IMR-90 (cell line): ENCODE data around the gene MAN1C1.

Source experiments
- CHD1 ChIP-seq: IDR thresholded peaks from 2 replicates; pipeline ENCODE4 v1.6.1; 2012; ENCODE audit warnings: low read depth, low read length, improper control_type of control experiment
- MAFK ChIP-seq: IDR thresholded peaks from 2 replicates; pipeline ENCODE4 v1.6.1; 2012; ENCODE audit warnings: low read depth, low read length, improper control_type of control experiment
- TF ChIP-seq, protein P1 (sequence below): conservative IDR thresholded peaks from 2 replicates; pipeline ENCODE4 v1.5.1; 2012; ENCODE audit warnings: mild to moderate bottlenecking, low read depth, low read length, improper control_type of control experiment
- TF ChIP-seq, protein P2 (sequence below): fragments of 150-350 bp; IDR thresholded peaks from 2 replicates; pipeline ENCODE4 v1.6.1; 2016; ENCODE audit warnings: low read depth, mild to moderate bottlenecking, low read length, moderate library complexity, borderline replicate concordance

DNA sequence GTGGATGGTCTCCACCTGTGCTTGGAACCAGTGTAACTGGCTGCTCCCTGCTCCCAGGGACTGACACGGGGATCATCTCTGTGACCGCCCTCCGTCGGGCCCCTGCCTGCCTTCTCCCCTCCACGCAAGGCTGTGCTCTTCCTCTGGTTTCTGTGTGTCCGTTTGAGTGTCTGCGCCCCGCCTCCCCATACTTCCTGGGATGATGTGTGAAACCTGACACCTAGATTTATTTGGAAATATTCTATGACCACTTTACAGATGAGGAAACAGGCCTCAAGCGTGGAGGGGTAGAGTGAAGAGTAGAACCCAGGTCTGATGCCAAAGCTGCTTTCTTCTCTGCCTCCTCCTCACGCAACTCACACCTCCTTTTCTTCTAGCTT, 48.9 kb upstream of the MAN1C1 start:
- TF ChIP-seq, protein P1, sequence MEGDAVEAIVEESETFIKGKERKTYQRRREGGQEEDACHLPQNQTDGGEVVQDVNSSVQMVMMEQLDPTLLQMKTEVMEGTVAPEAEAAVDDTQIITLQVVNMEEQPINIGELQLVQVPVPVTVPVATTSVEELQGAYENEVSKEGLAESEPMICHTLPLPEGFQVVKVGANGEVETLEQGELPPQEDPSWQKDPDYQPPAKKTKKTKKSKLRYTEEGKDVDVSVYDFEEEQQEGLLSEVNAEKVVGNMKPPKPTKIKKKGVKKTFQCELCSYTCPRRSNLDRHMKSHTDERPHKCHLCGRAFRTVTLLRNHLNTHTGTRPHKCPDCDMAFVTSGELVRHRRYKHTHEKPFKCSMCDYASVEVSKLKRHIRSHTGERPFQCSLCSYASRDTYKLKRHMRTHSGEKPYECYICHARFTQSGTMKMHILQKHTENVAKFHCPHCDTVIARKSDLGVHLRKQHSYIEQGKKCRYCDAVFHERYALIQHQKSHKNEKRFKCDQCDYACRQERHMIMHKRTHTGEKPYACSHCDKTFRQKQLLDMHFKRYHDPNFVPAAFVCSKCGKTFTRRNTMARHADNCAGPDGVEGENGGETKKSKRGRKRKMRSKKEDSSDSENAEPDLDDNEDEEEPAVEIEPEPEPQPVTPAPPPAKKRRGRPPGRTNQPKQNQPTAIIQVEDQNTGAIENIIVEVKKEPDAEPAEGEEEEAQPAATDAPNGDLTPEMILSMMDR, result no peak
- TF ChIP-seq, protein P2, sequence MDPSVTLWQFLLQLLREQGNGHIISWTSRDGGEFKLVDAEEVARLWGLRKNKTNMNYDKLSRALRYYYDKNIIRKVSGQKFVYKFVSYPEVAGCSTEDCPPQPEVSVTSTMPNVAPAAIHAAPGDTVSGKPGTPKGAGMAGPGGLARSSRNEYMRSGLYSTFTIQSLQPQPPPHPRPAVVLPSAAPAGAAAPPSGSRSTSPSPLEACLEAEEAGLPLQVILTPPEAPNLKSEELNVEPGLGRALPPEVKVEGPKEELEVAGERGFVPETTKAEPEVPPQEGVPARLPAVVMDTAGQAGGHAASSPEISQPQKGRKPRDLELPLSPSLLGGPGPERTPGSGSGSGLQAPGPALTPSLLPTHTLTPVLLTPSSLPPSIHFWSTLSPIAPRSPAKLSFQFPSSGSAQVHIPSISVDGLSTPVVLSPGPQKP, result no peak
- TF ChIP-seq MAFK (no peak), CHD1 (no peak)
